ENCODE results near the gene FHIT.
A peak's percentile ranks its signal among the peaks of the same experiment; 100 is the strongest.

Gene FHIT

GRCh38 chr3:59813148-59813538 lies 1438.1 kb downstream of the FHIT start:
- no peak for TF ChIP-seq CTCF (IDR thresholded peaks at IDR 0.05; ENCODE audit: low read depth, low read length)
- no peak overlapping the region for H3K4me3 ChIP-seq (ENCODE audit: low read depth, low read length)

GRCh38 chr3:59812237-59813147 lies 1438.8 kb downstream of the FHIT start:
- TF ChIP-seq CTCF (IDR thresholded peaks at IDR 0.05; ENCODE audit: low read depth, low read length), result no peak
- no peak overlapping the region for H3K4me3 ChIP-seq (ENCODE audit: low read depth, low read length)

GRCh38 chr3:59811160-59811559 lies 1440.1 kb downstream of the FHIT start:
- no peak overlapping the region for H3K4me3 ChIP-seq (ENCODE audit: low read depth, low read length)
- TF ChIP-seq CTCF (IDR thresholded peaks at IDR 0.05; ENCODE audit: low read depth, low read length), result no peak

GRCh38 chr3:59810606-59811005 lies 1440.6 kb downstream of the FHIT start:
- TF ChIP-seq CTCF (IDR thresholded peaks at IDR 0.05; ENCODE audit: low read depth, low read length), result no peak
- no peak overlapping the region for H3K4me3 ChIP-seq (ENCODE audit: low read depth, low read length)

GRCh38 chr3:59809710-59810444 lies 1441.4 kb downstream of the FHIT start:
- H3K4me3 ChIP-seq (ENCODE audit: low read depth, low read length), result no peak overlapping the region
- peak; percentile 26; the same call in 1 of the 2 replicates for TF ChIP-seq CTCF (IDR thresholded peaks at IDR 0.05; ENCODE audit: low read depth, low read length)

- no peak overlapping the region for H3K4me3 ChIP-seq (ENCODE audit: low read depth, low read length)
- no peak for TF ChIP-seq CTCF (IDR thresholded peaks at IDR 0.05; ENCODE audit: low read depth, low read length)
Measured at GRCh38 chr3:59809016-59809415, 1442.2 kb downstream of the FHIT start.

- H3K4me3 ChIP-seq (ENCODE audit: low read depth, low read length), result no peak overlapping the region
- no peak for TF ChIP-seq CTCF (IDR thresholded peaks at IDR 0.05; ENCODE audit: low read depth, low read length)
Measured at GRCh38 chr3:59808446-59808845, 1442.8 kb downstream of the FHIT start.
